ENCODE results near the gene APEX1.
A peak's percentile ranks its signal among the peaks of the same experiment; 100 is the strongest.

The APEX1 gene

DNA sequence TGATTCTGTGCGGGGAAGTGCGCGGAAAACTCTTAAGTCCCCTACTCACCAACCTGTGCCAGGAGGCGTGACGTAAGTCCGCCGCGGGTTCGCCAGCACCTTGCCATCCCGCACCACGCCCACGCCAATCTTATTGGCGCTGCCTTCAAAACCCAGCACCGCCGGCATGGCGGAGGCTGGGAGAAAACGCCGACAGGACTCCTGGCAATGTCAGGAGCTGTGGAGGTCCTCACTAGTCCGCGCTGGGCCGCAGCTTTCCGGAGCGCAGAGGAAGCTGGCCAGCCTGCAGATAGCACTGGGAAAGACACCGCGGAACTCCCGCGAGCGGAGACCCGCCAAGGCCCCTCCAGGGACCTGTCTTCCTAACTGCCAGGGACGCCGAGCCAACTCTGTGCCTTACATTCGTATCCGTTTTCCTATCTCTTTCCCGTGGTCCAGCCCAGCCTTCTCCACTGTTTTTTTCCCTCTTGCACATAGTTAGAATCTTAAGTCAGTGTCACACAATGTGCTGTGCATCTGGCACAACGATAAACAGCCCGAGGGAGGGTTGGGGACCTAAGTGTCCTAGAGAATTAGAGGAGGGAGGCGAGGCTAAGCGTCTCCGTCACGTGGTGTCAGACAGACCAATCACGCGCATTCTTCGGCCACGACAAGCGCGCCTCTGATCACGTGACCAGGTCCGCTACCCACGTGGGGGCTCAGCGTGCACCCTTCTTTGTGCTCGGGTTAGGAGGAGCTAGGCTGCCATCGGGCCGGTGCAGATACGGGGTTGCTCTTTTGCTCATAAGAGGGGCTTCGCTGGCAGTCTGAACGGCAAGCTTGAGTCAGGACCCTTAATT, at the start of gene APEX1, which contains the start of gene OSGEP:
Gene APEX1, plus strand, starts transcription at position 711 of the 839 bp plus-strand sequence. CDS start 420 bp downstream, outside the sequence.
Gene OSGEP, minus strand, starts transcription at position 297 of the 839 bp plus-strand sequence. Its CDS starts 129 bp downstream, at position 168.
- peak; percentile 98 for DNase-seq

DNA sequence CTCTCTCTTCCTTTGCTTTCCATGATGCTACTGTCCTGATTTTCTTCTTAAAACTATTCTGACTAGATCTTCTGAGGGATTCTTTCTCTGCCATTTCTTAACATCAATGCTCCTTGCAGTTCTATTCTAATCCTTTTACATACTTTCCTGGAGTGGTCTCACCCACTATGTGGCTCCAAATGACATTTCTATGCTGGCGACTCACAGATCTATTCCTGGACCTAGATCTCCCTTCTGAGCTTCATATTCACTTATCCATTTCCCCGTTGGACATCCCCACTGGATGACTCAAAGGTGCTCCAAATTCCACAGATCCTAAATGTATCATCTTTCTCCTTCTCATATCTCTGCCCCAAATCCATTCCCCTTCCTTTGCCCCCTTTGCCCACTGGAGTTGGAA, 45.8 kb upstream of the APEX1 start:
- DNase-seq, result no peak

DNA sequence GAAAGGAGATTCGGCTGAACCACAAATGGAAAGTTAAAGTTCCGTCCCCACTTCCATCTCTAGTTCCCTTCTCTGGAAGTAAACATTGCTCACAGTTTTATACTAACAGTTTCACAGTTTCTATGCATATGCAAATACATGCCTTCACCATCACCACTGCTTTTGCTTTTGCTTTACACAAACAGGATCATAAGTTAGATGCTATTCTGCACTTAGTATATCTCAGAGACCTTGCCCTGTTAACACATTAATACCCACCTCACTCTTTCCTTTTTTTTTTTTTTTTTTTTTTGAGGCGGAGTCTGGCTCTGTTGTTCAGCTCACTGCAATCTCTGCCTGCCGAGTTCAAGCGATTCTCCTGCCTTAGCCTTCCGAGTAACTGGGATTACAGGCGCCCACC, 42.6 kb upstream of the APEX1 start:
- no peak for DNase-seq

DNA sequence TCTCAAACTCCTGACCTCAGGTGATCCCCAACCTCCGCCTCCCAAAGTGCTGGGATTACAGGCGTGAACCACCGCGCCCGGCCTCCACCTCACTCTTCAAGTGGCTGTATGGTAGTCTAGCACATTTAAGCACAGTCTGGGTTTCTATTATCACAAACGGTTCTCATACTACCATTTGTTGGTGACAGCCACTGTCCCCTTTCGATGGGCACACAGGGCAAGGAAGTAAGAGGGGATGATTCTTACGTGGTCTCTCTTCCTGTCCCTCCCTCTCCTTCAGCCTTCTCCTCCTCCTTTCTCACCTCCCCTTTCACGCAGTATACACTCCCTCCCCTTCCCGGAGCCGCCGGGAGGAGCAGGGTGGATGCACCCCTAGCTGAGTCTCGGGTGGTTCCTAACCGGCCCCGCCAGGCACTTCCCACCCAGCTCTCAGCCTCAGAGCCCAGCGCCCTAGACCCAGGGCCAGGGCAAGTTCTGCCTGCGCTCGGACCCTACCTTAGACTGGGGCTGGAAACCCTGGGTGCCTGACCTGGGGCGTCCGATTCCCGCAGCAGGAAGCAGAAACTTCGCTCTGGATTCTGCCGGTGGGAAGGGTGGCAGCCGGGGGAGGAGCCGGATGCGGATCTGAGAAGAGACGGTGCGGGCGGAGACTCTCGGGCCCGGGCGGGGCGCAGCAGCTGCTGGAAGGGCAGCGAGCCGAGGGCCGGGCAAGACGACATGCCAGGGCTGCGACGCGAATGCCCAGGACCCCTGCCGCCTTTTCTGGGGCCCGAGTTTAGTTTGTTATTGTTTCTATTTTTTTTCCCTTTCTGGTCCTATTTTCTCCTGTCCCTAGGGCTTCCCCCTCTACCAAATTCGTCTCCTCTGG, 41.9 kb upstream of the APEX1 start, which contains the start of gene TEP1:
Gene TEP1, minus strand, starts transcription at position 626 of the 868 bp plus-strand sequence. CDS start 5,062 bp downstream, outside the sequence.
- peak; percentile 66 for DNase-seq

DNA sequence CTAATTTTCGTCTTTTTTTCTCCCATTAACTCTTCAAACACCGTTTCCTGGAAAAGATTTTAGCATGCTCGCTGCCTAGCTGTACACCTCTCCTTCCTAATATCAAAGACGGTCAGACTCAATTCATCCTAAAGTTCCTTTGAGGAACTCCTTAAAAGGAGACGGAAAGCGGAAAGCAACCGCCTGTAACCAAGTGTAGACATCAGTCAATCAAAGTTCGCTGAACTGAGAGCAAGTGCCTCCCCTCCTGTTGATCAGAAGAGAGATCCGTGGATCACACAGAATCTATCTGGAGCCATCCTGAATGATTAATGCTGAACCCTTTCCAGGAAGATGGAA, 41.3 kb upstream of the APEX1 start:
- no peak for DNase-seq

DNA sequence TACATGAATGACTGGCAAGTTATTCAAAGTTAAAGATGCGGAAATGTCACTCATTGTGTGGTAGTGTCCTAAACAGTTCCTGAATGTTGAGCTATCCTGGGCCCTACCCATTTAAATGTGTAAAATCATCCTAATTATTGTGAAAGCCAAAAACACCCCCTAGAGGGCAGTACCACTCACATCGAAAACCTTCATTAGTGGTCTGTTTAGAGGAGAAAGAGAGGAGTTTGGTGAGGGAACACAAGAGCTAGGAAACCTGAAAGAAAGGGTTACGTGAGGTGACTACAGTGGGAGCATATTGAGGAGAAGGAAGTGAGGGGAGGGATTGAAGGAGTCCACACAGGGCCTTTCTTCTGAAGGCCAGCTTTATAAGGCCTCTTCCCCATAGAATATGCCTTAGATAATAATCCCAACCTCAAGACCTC, 39.2 kb upstream of the APEX1 start:
- peak; percentile 14 for DNase-seq

DNA sequence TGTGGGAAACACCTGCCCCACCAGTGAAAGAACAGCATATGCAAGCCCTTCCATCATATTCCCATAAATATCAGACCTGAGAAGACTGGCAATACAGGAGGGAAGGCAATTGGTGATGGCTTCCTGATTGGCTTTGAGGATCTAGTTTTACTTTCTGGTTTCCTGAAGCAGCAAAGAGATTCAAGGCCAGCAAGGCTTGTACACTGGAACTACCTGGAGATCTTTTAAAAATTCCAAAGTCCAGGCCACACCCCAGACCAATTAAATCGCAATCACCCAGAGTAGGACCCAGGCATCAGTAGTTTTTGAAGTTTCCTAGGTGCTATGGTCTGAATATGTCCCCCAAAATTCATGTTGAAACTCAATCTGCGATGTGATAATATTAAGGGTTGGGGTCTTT, 38.8 kb upstream of the APEX1 start:
- DNase-seq, result no peak

DNA sequence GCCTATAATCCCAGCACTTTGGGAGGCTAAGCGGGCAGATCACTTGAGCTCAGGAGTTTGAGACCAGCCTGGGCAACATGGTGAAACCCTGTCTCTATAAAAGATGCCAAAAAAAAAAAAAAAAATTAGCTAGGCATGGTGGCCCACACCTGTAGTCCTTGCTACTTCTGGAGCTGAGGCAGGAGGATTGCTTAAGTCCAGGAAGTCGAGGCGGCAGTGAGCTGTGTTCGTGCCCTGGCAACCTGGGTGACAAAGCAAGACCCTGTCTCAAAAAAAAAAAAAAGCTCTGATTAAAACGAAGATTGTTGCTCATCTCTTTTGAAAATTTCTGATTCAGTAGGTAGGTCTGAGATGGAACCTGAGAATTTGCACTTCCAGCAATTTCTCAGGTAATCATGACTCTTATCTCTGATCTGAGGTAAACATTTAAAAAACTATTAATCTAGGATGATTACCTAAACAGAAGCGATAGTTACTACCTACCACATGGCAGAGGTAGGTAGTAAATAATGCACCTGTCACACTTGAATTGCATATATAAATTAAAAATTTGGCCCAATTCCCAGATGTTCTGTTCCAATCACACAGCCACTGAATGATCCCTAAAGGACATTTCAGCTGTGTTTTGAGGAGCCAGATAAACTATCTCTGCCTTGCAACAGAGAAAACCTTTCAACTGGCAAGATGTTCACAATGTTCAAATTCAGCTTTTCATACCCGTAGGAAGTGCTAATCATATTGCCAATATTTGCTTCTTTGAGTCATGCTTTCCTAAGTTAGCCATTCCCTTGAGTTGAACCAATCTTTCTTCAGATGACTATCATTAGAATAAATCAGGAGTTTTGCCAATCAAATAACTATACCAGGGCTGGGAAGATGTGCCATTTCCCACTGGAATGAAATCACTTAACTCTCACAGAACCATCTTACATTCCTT, 37.5 kb upstream of the APEX1 start:
- no peak for DNase-seq

DNA sequence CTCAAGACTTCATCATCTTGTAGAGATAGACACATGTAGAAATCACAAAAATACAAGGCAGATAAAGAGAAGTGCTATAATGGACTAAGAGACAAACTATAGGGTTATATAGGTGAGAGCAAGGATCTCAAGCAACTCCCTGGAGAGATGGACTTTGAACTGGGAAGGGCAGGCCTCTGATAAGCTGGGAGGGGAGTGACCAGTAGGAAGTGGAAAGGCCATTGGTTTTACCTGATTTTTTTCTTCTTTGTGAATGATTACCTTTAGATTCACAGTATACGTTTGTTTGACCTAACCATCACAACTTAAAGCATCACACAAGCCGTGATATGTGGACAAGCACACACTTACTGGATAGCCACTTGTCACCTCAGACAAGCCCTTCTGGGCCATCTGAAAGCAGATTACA, 36.5 kb upstream of the APEX1 start:
- DNase-seq, result no peak

DNA sequence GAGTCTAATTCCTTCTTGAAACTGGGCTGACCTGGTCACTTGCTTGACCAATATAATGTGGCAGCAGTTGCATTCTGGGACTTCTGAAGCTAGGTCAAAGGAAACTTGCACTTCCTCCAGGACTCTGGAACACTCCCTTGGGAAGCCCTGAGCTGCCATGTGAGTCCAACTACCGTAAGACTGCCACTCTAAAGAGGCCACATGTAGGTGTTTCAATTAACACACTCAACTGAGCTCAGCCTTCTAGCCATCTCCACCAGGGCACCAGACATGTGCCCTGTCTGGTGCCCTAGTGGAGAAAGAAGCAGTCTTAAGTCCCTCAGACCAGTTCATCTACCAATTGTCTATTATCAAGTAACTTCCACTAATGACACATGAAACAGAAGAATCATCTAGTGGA, 35.6 kb upstream of the APEX1 start:
- DNase-seq, result no peak

DNA sequence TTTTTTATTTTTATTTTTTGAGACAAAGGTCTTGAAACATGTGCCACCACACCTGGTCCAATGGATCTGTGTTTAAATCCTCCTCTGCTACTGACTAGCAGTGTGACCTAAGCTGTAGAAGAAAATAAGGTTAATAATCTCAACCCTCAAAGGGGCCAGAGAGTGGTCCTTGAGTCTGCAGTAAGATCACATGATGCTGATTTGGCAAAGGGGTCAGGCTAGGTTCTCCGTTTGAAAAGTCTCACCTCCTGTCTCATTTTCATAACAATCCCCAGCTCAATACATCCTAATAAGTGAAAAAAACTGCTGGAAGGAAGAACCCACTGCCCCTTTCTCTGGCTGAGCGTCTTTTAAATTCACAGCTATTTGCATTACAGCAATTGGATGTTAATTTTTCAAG, 33.8 kb upstream of the APEX1 start:
- no peak for DNase-seq

DNA sequence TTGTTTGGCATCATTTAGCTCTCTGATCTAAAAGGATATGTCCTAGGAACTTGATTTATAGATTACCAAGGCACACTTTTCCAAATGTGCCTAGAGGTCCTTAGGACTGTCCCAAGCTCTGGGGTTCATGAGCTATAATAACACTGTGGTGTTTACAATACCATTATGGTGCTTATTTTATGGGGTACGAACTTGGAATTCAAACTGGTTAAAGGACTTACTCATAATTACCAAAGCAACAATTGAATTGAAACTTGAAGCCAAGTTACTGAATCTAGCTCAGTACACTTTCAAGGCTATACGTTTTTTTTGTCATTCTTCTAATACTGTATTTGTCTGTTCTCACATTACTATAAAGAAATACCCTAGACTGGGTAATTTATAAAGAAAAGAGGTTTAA, 32.1 kb upstream of the APEX1 start:
- DNase-seq, result no peak

DNA sequence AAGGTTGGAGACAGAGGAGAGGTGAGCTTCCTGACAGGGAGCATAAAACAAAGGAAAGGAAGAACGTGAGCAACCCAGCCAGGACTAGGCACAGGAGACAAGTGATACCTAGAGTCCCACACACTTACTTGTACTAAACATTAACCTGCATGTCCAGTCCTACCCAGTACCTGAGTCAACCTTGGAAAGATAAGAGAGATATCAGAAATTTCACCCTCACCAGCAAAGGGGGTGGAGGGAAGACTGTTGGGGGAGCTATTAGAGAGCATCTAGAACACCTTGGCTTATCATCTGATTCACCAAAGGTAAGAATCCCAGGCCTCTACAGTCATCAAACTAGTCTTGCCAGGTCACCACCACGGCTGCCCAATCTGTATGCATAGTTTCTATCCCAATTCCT, 30.2 kb upstream of the APEX1 start:
- no peak for DNase-seq

DNA sequence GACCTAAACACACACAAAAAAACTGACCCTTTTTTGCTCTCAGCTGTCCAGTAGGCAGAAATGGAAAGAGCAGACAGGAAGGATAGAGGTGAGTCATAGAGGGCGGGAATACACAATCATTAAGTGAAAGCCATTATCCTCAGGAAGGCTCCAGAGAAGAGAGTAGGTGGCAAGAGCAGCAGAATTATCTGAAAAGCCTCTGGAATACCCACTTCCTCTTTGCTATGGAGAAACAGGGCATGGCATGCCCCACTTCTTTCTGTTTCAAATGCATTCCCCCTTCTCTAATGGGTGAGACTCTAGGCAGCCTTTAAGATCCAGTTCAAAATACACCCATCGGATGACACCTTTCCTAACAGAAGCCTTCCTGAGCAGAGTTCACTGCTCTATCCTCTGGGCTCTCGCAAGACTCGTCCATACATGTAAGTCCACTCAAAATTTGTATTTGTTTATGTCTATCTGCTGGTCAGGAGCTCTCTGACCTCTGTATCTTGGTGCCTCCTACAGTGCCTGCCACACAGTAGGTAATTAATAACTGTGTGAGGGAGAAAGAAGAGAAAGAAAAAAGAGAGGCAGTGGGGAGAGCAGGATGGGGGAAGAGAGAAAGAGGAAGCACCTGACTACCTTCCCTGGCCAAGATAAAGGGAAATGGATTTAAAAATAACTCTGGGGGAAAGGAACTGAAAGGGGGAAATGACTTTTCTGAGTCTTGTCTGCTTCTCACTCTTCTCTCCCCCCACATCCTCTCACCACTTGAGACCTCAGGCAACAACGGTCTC, 27.6 kb upstream of the APEX1 start:
- DNase-seq, result peak; percentile 26

DNA sequence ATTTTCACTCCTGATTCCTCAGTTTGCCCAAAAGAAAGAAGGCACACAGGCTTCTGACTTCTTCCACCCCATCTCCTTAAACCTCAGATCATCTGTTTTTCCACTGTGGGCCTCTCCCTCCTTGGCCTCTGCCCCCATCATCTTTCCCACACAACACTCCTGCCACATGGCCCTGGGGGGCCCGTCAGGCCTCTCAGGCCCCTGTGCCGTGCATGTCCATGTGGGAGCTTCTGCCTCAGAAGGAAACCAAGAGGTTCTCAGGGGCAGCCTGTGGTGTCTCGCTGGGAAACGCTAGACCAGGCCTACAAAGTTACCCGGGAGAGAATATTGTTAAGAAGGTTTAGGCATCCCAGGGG, 27.0 kb upstream of the APEX1 start:
- DNase-seq, result no peak

DNA sequence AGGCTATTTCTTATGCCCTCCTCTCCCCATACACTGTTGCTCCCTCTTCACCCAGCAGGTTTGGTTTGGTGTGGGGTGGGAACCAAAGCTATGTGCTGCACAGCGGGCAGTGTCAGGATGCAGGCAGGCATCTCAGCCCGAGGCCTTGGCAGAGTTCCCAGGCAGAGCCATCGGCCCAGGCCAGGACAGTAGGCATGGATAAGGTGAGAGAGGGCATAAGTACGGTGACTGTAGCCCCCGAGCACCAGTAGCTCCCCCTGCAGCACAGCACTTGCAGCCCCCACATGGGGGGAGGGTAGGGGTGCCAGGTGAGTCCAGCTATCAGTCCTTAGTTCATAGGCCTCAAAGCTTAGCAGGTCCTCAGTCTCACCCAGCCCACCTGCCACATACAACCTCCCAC, 26.2 kb upstream of the APEX1 start:
- no peak for DNase-seq

DNA sequence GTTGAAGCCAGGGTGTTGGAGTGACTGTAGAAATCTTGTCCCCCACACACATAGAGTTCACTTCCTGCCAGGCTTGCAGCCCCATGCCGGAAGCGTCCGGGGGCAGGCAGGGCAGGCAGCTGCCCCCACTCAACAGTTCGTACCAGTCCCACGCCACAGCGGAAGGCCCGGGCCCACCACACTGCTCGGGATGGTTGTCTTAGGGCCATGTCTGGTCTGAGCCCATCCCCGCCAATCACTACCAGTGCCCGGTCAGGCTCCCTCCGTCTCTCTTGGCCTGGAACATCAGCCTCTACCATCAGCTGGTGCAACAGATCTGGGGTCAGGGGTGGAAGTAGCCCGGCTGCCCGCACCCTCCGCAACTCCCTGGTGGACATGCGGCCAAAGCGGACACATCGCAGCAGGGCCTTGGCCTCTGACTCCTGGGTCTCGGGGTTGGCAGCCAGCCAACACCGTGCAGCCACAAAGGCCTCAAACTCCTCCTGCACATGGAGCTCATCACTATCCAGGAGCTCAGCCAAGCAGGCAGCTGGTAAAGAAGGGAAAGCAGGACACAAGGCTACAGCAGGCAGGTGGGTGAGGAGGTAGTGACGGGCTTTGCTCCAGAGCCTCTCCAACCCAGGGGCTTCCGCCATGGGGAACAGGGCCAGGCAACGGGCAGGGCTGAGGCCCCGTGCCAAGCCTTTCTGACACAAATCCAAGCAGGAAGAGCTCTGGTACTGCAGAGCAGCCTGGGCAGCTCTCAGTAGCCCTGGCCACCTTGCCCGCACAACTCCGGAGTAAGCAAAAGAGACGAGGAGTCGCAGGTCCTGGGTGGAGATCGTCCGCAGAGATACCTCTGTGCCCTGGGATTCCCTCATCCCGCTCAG, 25.0 kb upstream of the APEX1 start:
- DNase-seq, result no peak

DNA sequence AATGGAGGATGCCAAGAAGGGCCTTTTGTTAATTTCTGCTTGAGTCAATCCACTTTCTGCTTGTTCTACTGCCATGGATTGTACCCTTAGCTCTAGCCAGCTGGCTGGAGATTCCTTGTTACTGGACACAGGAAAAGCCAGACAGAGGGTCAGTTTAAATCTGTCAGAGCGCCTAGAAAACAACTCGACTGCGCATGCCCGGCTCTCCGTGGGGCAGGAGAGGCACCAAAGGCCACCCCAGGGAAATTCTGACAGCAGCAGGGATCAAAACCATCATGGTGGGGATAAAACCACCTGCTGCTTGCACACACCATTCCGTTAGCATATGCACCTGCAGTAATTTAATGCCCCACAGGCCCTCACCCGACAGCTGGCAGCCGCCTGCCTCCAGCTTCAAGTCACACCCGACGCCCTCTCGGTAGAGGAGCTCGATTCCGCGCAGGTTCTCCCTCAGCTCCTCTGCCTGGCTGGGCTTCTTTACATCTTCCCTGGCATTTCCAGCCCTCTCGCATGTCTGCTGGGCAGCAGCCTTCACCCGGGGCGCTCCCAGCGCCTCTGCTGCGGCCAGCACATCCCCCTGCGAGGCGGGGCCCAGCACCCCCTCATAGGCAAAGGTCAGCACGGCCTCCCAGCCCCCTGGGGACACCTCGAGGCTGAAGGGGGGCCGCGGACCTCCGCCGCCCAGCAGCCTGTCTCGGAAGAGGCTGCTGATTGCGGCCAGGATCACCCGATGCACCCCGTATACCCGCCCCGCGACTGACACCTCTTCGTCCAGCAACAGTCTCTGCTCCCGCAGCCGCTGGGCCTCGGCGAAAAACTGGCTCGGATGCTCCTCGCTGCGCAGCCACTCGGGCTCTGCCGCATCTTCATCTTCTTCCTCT, 20.1 kb upstream of the APEX1 start:
- DNase-seq, result no peak

DNA sequence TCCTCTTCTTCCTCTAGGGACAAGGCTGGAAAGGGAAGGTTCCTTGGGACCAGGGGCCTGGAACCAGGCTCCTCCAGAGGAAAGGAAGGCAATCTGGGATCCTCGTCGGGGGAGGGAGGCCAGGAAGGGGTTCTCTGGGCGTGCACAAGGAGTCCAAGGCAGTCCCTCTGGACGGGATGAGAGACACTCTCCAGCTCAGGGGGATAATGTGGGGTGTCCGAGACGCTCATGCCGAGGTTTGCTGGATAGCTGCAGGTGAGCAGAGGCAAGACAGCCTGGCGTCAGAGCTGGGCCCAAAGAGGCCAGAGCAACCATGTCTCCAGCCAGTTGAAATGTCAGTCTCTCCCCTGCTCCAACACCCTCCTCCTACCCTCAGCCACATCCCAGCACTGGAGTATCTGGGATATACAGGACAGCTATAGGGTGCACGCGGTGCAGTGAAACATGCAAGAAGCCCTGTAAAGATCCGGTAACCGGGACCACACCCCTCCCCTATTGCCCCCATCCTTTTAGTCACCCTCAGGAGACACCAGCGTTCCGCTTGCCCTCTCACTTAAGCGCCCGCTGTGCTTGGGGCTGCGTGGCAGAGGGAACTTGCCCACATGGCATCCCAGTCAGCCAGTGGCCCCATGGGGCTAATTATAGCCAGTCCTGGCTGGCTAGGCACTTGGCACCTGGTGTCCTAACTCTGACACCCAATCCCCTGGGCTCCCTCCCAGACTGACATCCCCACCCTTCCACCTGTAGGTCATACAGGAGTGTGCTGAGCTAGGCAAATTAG, 19.3 kb upstream of the APEX1 start, which contains the start of gene KLHL33:
Gene KLHL33, minus strand, starts transcription at position 585 of the 781 bp plus-strand sequence. Its CDS starts 355 bp downstream, at position 230.
- no peak for DNase-seq
